Measurements from ENCODE around the gene MOBP.

The MOBP gene

DNA sequence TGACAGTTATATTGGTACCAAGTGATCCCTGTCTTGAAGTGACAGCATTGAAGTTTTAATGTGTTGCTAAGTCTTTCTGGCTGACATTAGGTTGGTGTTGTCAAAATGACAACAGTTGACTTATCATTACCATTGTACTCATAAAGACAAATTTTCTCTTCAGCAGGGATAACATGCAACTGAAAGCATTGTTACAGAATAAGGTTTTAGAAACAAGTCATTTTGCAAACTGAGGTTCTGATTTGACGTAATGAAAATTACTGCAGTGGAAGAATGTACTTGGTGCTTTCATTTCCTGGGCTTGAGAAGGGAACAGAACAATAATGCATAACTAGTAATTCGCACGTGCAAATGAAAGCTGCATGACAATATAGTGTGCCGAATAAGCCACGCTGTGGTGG, 75.1 kb downstream of the MOBP start:
- DNase-seq, result no peak

DNA sequence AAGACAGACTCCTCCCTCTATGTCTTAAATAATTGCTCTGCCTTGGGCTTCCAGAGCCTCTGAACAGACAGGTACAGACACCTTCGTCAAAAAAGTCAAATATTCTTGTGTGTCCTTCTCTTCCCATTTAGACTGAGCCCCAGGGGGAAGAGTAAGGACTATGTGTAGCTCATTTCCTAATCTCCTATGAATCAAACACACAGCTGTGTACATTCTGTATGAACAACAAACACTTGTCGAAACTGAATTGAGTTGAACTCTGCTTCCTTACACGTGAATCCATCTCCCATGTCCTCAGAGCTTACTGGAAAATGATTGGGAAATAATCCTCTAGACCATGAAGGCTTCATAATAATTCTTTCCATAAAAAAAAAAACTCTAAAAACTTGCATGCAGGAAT, 80.8 kb downstream of the MOBP start:
- no peak for DNase-seq

DNA sequence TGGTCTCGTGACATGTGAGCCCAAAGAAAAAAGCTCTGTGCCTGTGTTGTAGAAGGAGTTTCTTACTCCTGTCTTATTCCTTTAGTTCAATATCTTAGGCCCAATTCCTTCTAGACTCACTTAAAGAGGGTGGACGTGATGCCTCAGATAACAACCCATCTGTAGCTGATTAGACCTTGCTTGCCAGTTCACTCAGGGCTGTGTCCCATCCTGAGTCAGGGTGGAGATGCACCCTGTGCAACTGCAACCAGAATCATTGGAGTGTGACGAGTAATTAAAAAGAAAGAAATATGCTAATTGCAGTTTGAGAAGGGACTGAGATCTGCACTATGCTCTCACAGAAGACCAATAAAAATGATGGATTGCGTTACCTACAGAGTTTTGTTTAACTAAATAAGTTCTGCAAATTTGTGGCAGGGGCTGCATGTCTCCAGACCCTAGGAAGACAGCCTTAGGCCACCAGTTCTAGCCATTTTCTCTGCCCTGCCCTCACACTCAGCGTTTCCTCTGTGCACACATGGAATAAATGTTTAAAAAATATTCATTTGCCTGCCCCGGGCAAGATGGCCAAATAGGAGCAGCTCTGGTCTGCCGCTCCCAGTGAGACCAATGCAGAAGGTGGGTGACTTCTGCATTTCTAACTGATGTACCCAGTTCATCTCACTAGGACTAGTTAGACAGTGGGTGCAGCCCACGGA, 83.0 kb downstream of the MOBP start:
- no peak for DNase-seq

All from activated CD8-positive, alpha-beta memory T cell treated with anti-CD3 and anti-CD28 coated beads, Interleukin-2, amount 50 U/mL, for 48 hours (primary cell).